HG03039 (cell line): ENCODE measurements around the gene HSD17B14.
"Not testable (repeated sequence)": the region's sequence is repeated elsewhere in the genome, so short reads cannot be mapped to it uniquely, and the experiment has no call there.

Source experiments
- ATAC-seq: cut with Tn5 transposase; IDR thresholded peaks from one replicate; pipeline ENCODE4 v1.9.1; 2021; ENCODE audit warnings: mild to moderate bottlenecking, moderate library complexity; ENCODE audit not compliant: unreplicated experiment

The HSD17B14 gene

GRCh38 chr19:48768171-48768753 lies 68.0 kb downstream of the HSD17B14 start:
- ATAC-seq: not testable (repeated sequence)

GRCh38 chr19:48765816-48766215 lies 70.5 kb downstream of the HSD17B14 start:
- ATAC-seq: not testable (repeated sequence)
